NOMO-1 treated with dmso at 0.1 percent for 144 hours (cell line): ENCODE results near the gene BICRA.
A peak's percentile ranks its signal among the peaks of the same experiment; 100 is the strongest.
"Not testable (repeated sequence)": the region's sequence is repeated elsewhere in the genome, so short reads cannot be mapped to it uniquely, and the experiment has no call there.

Experiments
- DNase-seq: peaks from one replicate; lab custom pipeline; 2025; ENCODE audit not compliant: unreplicated experiment; lab: John Stamatoyannopoulos, UW

Gene BICRA

GRCh38 chr19:47711652-47712242 lies 102.8 kb downstream of the BICRA start:
- no peak for DNase-seq

GRCh38 chr19:47713046-47714021 lies 104.4 kb downstream of the BICRA start, which contains the start of gene EHD2:
EHD2 (plus strand) TSS chr19:47713422; CDS start chr19:47716613, 3,191 bp downstream.
- DNase-seq: peak; percentile 33

- no peak for DNase-seq
These were observed 105.4 kb downstream of the BICRA start for GRCh38 chr19:47714339-47714738.

GRCh38 chr19:47714855-47715254 lies 105.9 kb downstream of the BICRA start:
- not testable (repeated sequence) for DNase-seq

- DNase-seq: no peak
These were observed 107.5 kb downstream of the BICRA start for GRCh38 chr19:47716270-47716937.

GRCh38 chr19:47718415-47719046 lies 109.6 kb downstream of the BICRA start:
- DNase-seq: not testable (repeated sequence)

- DNase-seq: no peak
These were observed 110.3 kb downstream of the BICRA start for GRCh38 chr19:47719047-47719859.

- DNase-seq: no peak
These were observed 111.9 kb downstream of the BICRA start for GRCh38 chr19:47720669-47721422.

- peak; percentile 58 for DNase-seq
These were observed 114.6 kb downstream of the BICRA start for GRCh38 chr19:47723581-47723940.

GRCh38 chr19:47725759-47726401 lies 116.9 kb downstream of the BICRA start:
- peak; percentile 76 for DNase-seq

GRCh38 chr19:47726467-47726866 lies 117.5 kb downstream of the BICRA start:
- peak; percentile 16 for DNase-seq

- DNase-seq: not testable (repeated sequence)
These were observed 119.4 kb downstream of the BICRA start for GRCh38 chr19:47728295-47728694.

GRCh38 chr19:47729468-47729798 lies 120.5 kb downstream of the BICRA start:
- no peak for DNase-seq

GRCh38 chr19:47729799-47730520 lies 121.0 kb downstream of the BICRA start:
- no peak for DNase-seq

GRCh38 chr19:47730521-47730889 lies 121.6 kb downstream of the BICRA start:
- DNase-seq: no peak

GRCh38 chr19:47730910-47731309 lies 122.0 kb downstream of the BICRA start:
- DNase-seq: no peak

GRCh38 chr19:47735131-47735530 lies 126.2 kb downstream of the BICRA start:
- DNase-seq: no peak

GRCh38 chr19:47740866-47741519 lies 132.1 kb downstream of the BICRA start:
- no peak for DNase-seq
